Measurements from ENCODE around the gene IRF2BP1.

DNA sequence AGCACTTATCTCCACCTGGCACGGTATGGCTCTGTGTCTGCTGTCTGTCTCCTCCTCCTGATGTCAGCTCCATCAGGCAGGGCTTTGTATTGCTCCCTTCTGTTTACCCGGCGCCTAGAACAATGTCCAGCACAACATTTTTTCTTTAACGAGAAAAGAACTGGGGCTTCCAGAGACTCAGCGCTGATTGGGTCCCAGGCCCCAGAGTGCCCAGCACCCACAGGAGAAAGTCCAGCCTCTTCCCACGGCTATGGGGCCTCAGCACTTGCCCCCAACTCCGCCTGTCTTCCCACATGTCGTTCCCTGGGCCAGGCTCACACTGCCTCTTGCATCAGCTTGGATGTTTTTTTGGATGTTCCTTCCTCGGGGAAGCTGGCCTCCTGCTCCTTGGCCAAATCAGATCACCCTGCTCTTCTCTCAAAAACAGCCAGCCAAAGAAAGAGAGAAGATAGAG, 9.6 kb upstream of the IRF2BP1 start:
- TF ChIP-seq CERS6 (CRISPR knock-in tag; IDR thresholded peaks at IDR 0.05) (no peak), SALL2 (CRISPR knock-in tag; IDR thresholded peaks at IDR 0.05) (no peak; the same call in 1 of the 2 replicates), ZNF124 (CRISPR knock-in tag; IDR thresholded peaks at IDR 0.05) (no peak), EZH2 (conservative IDR thresholded peaks at IDR 0.05; ENCODE audit: low read depth, low read length) (no peak), DPF2 (CRISPR knock-in tag; IDR thresholded peaks at IDR 0.05; ENCODE audit: borderline replicate concordance, low read depth) (no peak), POLR2A (IDR thresholded peaks at IDR 0.05; ENCODE audit: insufficient read depth in 1 of 2, low read depth in 2 of 2, low read length in 2 of 2) (peak; percentile 61 to 70; a peak in 2 of 4 replicates), HNRNPLL (IDR thresholded peaks at IDR 0.05; ENCODE audit: low read depth, low read length, poor library complexity, severe bottlenecking) (no peak), POLR2AphosphoS5 (IDR thresholded peaks at IDR 0.05; ENCODE audit: low read depth, low read length) (peak; percentile 56), CTCF (CRISPR knock-in tag; IDR thresholded peaks at IDR 0.05) (no peak)
- TF ChIP-seq, protein P1, sequence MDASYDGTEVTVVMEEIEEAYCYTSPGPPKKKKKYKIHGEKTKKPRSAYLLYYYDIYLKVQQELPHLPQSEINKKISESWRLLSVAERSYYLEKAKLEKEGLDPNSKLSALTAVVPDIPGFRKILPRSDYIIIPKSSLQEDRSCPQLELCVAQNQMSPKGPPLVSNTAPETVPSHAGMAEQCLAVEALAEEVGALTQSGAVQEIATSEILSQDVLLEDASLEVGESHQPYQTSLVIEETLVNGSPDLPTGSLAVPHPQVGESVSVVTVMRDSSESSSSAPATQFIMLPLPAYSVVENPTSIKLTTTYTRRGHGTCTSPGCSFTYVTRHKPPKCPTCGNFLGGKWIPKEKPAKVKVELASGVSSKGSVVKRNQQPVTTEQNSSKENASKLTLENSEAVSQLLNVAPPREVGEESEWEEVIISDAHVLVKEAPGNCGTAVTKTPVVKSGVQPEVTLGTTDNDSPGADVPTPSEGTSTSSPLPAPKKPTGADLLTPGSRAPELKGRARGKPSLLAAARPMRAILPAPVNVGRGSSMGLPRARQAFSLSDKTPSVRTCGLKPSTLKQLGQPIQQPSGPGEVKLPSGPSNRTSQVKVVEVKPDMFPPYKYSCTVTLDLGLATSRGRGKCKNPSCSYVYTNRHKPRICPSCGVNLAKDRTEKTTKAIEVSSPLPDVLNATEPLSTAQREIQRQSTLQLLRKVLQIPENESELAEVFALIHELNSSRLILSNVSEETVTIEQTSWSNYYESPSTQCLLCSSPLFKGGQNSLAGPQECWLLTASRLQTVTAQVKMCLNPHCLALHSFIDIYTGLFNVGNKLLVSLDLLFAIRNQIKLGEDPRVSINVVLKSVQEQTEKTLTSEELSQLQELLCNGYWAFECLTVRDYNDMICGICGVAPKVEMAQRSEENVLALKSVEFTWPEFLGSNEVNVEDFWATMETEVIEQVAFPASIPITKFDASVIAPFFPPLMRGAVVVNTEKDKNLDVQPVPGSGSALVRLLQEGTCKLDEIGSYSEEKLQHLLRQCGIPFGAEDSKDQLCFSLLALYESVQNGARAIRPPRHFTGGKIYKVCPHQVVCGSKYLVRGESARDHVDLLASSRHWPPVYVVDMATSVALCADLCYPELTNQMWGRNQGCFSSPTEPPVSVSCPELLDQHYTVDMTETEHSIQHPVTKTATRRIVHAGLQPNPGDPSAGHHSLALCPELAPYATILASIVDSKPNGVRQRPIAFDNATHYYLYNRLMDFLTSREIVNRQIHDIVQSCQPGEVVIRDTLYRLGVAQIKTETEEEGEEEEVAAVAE (CRISPR knock-in tag; IDR thresholded peaks at IDR 0.05; ENCODE audit: borderline replicate concordance): no peak

Data from HepG2 (cell line).